GM19238 (cell line): ENCODE results near the gene USP15.
"Not testable (repeated sequence)": the region's sequence is repeated elsewhere in the genome, so short reads cannot be mapped to it uniquely, and the experiment has no call there.

ENCODE experiments used
- DNase-seq: peaks from one replicate; pipeline ENCODE4 v3.0.0; 2011; ENCODE audit warnings: low spot score; ENCODE audit not compliant: insufficient read length

The USP15 gene

DNA sequence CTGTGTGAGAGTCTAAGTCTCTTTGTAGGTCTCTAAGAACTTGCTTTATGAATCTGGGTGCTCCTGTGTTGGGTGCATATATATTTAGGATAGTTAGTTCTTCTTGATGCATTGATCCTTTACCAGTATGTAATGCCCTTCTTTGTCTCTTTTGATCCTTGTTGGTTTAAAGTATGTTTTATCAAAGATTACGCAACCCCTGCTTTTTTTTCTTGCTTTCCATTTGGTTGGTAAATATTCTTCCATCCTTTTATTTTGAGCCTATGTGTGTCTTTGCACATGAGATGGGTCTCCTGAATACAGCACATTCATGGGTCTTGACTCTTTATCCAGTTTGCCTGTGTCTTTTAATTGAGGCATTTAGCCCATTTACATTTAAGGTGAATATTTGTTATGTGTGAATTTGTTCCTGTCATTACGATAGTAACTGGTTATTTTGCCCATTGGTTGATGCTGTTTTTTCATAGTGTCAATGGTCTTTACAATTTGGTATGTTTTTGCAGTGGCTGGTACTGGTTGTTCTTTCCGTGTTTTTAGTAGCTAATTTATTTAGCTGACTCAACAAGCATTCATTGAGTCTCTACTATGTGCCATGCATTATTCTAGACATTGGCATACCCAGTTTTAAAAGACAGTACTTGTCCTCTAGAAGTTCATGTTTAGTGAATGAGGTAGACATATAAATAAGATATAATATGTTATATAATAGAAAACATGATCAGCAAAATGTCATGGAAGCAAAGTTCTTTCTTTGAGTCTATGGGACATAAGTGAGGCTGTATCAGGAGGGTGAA is 108.4 kb downstream of the USP15 start:
- not testable (repeated sequence) for DNase-seq

DNA sequence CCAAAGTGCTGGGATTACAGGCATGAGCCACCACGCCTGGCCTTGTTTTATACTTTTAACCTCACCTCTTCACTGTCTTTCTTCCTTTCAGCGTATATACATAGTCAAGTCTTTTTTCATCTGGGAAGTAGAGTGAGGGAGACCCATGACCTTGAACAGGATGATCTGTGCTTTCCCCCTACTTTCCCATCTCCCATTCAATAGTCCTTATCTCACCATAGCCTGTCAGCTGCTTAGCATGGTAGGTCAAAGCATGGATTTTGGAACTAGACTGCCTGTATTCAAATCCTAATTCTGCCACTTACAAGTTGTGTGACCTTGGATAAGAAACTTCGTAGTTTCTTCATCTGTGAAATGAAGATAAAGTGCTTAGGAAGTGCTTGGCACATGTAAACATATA is 110.0 kb downstream of the USP15 start:
- DNase-seq: no peak

DNA sequence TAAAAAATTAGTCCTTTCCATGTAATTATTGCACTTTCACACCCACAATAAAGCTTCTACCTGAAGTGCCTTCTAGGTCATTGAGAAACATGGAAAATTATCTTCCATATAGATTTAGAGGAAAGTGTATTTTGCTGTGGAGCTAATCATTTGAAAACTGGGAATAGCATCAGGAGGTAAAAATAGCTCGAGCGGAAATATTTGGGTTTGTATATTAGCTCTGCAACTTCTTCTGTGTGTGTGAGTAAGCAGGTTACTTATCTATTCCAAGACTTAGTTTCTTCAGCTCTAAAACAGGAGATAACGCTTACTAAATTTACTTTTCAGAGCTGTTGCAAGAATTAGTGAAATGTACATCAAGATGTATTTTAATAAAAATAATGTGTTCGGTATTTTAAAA is 111.5 kb downstream of the USP15 start:
- no peak for DNase-seq

DNA sequence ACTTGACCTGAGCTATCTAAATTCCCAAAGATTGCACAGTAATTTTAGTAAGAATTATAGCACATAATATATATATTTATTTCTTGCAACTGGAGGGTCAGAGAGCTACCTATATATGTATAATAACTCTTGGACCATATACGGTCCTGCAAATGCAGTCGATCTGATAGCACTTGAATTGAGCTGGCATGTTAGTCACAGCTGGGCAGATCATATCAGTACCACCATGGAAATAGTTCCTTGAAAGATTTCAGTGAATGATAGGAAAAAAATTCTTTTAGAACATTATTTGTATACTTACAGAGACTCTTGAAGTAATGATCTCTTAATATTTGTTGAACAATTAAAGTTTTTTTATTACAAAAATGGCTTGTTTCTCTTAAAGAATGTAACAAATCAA is 111.9 kb downstream of the USP15 start:
- no peak for DNase-seq

DNA sequence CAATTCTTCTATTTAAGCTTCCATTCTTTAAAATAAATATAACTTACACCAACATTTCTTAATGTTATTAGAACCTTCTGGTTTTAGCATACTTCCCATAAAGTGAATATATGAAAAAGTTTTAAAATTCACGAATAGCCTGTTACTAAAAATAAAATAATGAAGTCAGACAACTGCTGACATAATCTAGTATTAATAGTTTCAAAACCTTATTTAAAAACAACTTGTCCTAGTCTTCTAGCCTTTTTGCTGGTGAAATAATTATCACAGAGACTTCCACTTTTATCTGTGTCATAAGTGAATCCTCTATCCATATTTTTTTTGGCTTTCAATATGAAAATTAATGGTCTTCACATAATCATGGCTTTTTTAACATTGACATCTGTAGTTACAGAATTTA is 112.6 kb downstream of the USP15 start:
- no peak for DNase-seq

DNA sequence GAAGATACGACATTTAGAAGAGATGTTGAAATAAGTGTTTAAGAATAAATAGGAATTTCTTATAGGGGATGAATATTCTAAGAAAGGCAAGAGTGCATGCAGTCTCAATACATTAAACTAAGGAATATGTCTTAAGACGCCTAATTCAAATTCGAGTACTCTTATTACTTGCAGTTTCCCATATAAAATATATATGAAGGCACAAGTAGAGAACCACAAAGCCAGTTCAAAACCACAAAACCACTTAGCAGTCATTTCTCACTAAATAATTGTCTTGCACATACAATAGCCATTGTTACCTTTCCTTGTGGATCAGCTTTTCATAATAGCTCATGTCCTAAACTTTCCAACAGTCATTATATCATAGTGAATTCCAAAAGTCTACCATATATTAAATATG is 115.4 kb downstream of the USP15 start:
- no peak for DNase-seq

DNA sequence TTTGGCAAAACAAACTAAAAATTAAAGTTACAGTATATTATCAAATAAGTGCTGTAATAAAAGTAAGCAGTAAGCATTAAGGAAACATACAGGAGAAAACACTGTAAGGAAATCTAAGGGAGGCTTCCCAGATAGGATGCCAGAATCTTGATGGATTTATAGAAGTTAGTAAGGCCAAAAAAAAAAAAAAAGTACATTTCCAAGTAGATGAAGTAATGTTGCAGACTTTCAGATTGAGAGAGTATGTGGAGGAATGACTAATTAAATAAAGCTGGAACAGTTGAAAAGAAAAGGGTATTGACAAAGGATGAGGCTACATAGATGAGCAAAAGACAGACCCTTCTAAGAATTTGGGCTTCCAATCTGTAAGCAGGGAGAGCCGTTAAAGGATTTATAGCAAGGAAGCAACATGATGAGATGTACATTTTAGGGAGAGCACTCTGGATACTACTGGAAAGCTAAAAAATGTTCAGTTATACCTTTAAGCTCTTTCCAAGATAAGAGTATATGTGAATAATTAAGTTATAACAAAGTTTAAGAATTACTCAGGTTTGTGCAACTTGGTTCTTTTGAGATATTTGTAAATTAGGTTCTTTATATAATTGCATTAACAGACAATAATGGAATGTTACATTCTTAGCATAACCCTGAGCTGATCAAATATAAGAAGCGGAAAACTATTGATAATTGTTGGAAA is 119.0 kb downstream of the USP15 start:
- no peak for DNase-seq

DNA sequence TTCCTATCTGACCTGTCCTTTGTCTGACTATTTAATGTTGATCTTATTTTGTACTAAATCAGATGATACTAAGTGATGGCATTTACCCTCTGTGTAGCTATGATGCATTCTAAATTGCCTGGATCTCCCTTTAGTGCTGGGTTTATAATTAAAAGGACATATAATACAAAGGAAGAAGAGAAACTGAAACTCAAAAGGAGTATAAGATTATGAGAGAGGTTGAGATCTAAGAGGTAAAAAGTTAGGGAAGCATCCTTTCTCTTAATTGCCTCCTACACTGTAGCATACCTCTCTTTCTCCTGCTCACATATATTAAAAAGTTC is 119.5 kb downstream of the USP15 start:
- DNase-seq: no peak

DNA sequence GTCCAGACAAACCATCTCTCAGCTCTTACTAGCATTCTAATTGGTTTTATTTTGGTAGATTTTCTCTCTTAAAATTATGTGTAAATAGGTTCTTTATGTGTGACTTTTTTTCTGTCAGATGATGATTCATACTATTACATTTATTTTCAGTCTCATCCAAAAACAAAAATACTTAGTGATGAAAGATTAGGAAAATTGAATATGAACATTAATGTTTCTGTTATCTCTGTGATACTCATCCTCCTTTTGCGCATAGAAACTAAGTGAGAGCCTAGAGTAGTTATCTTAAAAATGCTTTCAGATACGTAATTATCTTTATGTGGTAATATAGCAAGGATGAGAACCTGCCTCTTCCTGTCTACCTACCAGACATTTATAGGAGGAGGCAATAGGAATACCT is 122.3 kb downstream of the USP15 start:
- DNase-seq: no peak

DNA sequence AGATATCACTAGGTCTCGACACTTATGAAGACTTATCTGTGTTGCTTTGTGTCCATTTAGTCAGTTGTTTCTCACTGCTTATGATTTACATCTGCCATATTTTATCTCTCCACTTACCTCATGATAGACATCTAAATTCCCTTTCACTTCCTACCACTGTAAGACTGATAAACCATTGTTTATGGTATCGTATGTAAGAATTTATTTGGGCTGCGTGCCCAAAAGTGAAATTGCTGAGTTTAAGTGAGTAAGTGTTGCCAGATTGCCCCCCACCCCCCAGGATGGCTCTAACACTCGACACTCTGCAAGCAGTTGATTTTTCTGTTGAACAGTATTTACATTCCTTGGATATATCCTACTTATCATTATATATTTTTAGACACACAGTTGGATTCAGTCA is 136.5 kb downstream of the USP15 start:
- DNase-seq: no peak

DNA sequence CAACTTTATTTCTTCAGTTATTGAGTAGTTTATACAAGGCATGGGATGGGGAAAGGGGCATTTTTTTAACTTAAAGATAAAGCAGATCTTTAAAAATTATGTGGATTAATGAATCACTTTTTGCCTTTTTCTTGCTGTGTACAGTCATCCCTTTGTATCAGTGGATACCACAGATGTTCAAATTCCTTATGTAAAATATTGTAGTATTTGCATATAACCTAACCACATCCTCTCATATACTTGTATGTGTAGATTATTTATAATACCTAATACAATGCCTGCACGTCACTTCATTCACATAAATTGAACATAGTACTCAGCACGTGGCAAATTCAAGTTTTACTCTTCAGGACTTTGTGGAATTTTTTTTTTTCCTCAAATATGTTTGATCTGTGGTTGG is 139.9 kb downstream of the USP15 start:
- no peak for DNase-seq

DNA sequence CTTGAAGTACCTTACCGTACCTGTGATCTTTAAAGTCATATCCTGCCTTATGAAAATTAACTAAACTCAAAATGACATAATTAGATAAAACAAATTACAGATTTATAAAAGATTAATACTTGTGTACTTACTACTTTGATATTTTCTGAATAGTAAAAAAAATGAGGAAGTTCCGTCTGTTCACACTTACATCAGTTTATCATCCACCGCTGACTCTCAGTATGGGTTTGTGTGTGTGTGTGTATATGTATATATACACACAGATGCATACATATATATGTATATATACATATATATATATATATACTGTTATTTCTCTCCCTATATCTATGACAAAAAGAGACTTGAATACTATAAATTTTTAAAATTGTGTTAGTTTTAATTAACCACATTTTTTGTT is 141.4 kb downstream of the USP15 start:
- no peak for DNase-seq

DNA sequence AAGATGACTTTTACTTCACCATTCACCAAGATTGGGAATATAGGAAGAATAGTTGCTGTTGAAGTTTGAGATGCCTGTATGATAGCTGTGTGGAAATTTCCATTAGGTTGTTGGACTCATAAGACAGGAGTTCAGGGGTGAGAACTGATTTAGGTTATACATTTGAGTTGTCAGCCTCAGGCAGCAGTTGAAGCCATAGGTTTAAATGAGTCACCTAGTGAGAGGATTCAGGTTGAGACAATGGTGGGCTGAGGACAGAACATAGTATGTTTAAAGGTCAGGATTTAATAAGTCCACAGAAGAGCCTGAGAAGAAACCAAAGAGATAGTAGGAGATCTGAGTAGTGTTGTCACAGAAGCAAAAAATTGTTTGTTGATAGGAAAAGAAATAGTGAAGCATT is 142.8 kb downstream of the USP15 start:
- DNase-seq: no peak

DNA sequence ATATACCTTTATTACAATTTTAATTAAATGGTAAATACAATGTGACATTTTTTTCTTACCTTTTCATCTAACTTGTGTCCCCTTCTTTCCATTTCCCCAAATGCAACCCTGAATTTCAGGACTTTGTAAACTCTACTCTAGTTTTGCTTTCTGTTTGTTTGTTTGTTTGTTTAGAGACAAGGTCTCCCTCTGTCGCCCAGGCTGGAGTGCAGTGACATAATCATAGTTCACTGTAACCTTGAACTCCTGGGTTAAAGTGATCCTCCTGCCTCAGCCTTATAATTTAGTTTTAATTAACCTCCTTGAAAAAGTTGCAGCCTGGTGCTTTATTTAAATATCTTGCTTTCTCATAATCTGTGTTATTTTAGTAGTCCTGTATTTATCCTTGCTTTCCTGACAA is 147.4 kb downstream of the USP15 start:
- DNase-seq: no peak

DNA sequence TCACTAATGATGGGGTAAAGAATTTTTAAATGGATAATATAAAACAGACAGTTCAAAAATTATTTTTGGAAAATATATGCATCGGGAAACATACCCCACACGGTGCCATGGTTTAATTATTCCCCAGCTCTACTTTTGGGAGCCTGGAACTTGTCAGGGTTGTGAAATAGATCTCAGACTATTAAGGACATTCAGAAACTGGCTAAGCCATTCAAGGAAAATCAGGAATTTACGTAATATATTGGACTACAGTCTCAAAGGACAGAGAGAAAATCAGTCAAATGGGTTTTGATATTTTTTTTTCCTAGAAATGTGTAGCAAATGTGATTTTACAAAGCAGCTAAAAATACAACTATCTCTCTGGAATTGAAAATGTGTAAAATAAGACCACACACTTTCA is 148.9 kb downstream of the USP15 start:
- DNase-seq: no peak

DNA sequence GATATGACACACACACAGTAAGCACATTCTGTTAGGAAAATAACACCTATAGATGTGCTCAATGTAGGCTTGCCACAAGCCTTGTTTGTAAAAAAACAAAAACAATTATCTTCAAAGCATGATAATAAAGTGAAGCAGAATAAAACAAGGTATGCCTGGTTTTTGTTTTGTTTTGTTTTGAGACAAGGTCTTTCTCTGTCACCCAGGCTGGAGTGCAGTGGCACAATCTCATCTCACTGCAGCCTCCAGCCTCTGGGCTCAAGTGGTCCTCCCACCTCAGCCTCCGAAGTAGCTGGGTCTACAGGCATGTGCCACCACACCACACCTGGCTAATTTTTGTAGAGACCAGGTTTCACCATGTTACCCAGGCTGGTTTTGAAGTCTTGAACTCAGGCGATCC is 154.0 kb downstream of the USP15 start:
- DNase-seq: no peak

DNA sequence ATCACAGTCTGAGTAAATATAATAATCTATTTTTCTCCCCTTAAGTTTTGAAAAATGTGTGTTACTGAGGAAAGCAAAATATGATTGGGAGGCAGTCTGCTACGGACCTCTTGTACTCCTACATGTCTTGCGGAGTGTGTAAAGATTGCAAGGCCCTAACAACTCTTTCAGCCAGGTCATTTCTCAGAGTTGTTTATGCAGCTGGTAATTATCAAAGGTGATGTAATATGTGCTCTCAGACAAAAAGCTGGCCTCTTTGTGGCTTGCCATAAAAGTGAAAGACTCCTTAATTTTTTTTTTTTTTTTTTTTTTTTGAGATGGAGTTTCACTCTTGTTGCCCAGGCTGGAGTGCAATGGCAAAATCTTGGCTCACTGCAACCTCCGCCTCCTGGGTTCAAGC is 165.9 kb downstream of the USP15 start:
- no peak for DNase-seq

DNA sequence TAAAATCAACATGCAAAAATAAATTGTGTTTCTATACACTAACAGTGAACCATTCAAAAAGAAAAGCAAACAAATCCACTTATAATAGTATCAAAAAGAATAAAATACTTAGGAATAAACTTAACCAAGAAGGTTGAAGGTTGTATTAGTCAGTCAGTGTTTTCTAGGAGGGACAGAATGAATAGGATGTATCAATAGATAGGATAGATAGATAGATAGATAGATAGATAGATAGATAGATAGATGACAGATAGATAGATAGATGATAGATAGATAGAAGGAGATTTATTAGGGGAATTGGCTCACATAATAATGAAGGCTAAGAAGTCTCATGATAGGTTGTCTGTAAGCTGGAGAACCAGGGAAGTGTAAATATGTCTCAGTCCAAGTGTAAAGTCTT is 169.3 kb downstream of the USP15 start:
- no peak for DNase-seq

DNA sequence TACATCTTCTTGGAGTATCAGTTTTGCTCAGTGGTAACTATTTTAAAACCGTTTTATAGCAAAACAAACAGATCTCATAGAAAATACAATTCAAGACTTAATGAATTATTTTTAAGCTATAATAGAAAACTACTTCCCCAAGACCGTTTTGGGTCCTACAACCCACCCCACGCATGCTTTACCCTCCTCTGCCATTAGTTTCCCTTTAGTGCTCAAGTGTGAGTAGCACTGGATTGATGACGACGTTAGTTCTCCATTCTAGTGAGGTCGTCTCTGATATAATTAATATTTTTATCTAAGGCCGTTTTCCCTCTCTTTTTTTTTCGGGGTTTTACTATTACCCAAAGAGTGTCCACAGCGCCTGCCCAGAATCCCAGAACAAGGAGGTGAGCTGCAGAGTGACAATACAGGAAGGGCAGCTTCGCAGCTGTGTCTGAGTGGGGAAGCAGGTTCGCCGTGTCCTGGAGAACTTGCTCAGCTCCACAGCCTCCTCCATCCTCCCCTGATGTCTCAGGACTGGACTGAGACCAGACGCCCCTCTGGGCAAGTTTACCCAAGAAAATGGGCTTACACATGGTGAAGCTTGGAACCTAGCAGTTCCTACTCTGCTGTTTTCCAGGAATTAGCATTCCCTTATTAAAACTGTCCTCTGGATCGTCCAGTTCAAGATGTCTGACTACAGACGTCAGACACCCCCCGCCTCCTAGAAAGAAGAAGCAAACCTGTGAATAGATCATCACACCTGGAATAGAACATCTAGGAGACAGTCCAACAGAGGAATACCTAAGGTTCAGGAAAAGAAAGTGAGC is 174.5 kb downstream of the USP15 start:
- DNase-seq: peak; percentile 1

DNA sequence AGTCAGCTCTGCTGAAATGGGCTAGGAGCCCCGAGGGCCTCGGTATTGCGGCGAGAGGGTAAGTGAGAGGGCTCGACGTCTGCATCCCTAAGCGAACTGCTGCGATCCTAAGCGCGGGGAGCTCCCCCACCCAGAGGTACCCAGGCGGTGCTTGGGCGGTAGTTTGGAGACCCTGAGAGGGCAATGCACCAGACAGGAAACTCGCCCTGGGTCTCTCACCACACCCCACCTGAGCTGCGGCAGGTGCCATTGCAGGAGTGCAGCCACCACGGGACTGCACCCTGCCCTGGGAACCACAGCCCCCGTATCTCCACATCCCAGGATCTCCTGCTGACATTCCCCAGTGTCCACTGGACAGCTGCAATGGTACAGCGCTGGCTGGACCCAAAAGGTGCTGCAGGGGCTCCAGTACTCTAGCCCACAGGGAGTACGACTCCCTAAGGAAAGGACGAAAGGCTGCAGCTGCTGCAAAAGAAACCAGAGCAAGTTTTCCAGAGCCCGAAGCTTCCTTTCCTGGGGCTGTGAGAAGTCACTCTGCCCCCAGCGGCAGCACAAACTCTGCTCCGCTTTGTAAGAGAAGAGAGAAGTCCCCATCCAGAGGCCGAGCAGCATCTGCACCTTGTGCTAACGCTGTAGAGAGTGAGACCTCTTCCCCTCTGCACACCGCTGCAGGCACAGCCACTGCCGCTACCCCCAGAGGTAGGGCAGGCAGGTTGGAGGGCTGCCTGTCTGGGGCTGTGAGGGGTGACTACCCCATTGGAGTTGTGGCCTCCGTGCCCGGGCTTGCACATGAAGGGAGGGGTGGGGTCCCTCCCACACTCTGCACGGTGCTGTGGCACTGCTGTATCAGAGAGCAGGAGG is 175.3 kb downstream of the USP15 start:
- DNase-seq: peak; percentile 23

DNA sequence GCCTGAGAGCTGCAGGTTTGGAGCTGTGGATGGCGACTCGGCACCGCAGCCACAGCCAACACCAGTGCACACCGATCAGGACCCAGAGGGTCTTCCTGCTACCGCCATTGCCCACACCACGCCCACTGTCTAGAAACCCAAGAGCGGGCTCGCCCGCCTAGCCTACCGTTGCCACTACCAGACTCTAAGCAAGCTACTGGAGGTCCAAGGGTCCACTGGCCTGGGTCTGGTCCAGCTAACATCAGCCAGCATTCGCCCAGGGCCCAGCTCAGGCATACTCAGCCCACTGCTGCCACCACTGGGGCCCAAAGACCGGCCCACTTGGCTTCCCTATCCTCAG is 175.9 kb downstream of the USP15 start:
- DNase-seq: no peak
